Stimulated activated CD4-positive, alpha-beta T cell treated with anti-CD3 and anti-CD28 coated beads, TNF-alpha, amount 100 ng/mL, for 4 hours (primary cell): ENCODE data around the gene CEP112.

ENCODE experiments used
- DNase-seq, 3 experiments: peaks; one replicate each; pipeline ENCODE4 v3.0.0-alpha.2; 2020; ENCODE audit warnings: low read depth in 3 of 3

Gene CEP112

GRCh38 chr17:66211047-66211810 is 19.3 kb upstream of the CEP112 start:
- DNase-seq: no peak

DNA sequence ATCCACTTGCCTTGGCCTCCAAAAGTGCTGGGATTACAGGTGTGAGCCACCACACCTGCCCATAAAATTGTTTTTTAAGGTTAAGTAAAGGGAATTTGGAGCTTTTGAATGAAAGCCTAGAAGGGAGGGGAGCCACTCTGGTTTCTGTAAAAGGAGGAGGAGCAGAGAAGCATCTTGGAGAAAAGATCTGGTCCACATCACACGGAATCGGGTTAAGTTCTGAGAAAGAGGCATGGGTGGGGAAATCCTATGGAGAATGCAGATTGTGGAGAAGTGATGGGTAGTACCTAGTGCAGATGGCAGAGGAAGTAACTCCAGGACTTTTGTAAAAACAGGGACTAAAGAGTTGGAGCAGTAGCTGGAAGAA is 18.3 kb upstream of the CEP112 start:
- DNase-seq: no peak

- DNase-seq: no peak
Observed at GRCh38 chr17:66207936-66208335, 16.0 kb upstream of the CEP112 start.

GRCh38 chr17:66203274-66204015 is 11.5 kb upstream of the CEP112 start:
- DNase-seq: no peak

DNA sequence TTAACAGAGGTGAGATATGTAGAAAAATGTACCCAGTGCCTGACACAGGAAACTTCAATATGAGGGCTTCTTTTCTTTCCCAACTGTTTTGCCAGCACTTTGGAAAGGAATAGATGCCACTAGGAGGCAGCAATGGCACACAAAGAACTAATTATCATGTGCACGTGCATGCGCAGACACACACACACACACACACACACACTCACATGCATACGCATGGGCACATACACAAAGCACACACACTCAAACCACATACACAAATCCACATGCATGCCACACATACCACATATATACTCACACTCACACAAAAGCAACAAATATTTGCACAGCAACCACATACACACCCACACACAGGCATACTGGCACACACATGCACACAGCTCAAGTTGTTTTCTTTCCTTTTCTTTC is 8.8 kb upstream of the CEP112 start:
- peak in 1 of 3 experiments; percentile 29 for DNase-seq

DNA sequence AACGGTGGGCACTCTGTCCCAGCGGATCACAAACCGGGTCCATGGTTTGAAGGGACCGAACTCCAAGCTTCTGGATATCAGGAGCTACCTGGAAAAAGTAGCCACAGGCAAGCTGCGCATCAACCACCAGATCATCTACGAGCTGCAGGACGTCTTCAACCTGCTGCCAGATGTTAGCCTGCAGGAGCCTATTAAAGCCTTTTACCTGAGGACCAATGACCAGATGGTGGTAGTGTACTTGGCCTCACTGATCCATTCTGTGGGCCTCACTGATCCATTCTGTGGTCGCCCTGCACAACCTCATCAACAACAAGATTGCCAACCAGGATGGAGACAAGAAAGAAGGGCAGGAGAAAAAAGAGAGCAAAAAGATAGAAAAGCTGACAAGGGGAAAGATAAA is 6.3 kb upstream of the CEP112 start:
- DNase-seq: no peak

DNA sequence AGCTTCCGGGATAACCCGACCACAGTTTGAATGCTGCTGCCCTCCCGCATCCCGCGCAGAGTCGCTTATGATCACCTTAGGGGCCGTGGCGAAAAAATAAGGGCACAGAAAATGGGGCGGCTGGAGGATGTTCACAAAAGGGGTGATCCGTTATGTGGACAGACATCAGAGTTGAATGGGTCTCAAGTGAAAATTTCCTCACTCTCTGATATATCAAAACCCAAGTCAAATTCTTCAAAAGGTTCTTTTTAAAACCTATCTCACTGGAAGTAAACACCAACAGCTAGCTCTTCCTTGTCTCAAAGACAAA is 400 bp upstream of the CEP112 start:
- no peak for DNase-seq

DNA sequence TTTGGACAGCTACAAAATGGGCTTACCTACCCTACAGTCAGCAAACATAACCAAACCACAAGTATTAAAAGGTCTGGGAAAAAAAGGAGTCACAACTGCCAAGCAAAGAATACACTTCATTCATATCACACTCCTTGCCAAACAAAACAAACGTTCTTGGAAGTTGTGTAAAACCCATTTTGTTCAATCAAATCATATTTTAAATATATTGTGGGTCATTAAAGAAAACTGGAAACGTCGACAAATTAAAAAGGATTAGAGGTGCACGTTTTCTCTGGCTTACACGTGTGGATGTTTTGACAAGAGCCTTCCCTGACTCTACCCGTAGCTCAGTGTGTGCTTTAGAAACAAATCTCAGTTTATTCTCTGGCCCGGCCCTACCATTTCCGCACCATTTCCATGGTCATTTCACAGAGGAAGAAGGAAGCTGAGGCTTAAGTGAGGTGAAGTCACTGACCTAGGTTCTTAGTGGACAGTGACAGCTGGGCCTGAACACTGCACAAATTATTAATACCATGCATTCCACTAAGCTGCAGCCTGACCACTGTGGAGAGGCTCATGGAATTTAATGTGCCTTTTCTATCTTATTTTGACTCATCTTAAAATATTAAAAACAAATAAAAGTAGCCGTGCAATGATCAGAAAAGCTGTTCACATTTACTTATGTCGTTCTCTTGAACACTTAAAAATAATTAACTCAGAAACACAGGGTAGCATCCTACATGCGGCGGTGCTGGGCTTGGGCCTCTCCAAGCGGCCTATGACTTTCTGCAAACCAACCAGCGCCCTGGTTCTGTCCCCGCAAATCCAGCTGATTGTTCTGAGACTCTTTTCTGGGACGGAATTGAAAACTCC is 968 bp downstream of the CEP112 start:
- no peak for DNase-seq

DNA sequence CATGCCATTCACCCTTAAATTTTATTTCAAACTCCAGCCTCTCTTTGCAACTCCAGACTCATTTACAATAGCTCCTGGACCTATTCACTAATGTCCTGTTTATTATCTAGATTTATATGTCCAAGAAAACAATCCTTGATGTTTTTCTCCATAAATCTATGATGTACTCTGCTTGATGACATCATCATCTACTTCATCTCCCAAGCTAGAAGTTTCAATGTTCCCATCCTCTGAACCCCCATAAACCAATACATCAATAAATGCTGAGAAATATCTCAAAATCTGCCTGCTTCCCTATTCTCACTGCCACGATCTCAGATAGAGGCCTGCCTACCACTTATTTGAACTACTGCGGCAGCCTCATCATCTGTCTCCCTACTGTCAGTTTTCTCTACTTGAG is 4.2 kb downstream of the CEP112 start:
- no peak for DNase-seq

DNA sequence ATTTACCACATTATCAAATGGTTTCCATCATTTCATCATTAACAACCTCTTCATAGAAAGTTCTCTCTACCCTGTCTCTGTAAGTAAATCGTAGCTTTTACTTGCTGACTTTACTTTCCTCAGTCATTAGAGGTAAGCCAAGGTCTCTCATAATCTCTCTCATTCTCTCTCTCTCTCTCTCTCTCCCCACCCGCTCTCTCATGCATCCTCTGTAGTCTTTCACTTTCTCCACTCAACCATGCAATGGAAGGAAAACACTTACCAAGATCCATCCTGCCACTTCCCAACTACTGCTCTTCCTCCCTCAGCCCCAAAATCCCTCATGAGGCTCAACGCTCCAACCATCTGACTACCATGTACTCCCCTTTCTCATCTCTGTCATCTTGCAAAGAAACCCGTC is 6.1 kb downstream of the CEP112 start:
- DNase-seq: no peak

- no peak for DNase-seq
Observed at GRCh38 chr17:66184392-66184791, 7.5 kb downstream of the CEP112 start.

DNA sequence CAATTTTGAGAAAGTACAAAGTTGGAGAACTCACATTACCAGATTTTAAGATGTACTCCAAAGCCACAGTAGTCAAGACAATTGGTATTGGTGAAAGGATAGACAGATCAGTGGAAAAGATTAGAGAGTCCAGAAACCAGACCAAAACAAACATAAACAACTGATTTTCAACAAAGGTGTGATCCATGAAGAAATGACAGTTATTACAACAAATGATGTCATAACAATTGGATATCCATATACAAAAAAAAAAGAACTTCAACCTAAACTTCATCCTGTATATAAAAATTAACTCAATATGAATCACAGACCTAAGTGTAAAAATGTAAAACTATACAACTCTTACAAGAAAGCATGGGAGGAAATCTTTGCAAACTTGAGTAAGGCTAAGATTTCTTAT is 8.4 kb downstream of the CEP112 start:
- DNase-seq: no peak

- no peak for DNase-seq
Observed at GRCh38 chr17:66178642-66179041, 13.3 kb downstream of the CEP112 start.

GRCh38 chr17:66177048-66177447 is 14.9 kb downstream of the CEP112 start:
- DNase-seq: no peak

GRCh38 chr17:66175892-66176291 is 16.0 kb downstream of the CEP112 start:
- DNase-seq: no peak

DNA sequence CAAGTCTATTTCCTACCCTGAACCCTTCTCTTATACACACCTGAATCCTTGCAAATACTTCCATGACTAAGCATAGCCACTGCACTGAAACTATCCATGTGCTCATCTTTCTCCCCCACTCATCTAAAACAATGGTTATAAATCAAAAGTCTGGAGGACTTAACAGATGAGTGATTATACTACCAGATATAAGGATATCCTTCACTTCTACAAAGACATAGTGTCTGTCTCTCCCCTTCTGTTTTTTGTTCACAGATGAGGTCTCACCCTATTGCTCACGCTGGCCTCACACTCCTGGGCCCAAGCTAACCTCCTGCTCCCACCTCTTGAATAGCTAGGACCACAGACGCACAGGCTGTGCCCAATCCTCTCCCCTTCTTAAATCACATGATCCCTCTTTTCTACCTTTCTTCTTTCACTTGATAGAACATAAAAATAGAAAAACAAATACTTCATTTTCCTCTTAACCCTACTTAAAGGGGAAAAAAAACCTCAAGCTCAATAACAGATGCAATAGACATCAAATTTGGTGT is 19.2 kb downstream of the CEP112 start:
- DNase-seq: no peak

DNA sequence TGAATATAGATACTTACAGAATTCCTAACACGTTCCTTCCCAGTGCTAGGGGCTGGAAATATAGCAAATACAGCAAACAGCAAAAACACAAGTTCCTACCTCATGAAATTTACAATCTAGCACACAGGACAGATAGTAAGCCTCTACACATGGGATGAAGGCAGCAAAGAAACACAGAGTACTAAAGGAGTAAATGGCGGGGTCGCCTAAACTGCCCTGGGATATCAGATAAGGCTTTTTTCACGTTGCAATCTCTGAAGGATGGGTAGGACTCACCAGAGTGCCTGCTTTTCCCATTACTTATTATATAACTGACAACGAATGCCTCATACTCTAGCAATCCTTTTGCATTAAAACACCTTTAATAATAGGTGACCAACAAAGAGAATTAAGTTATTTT is 19.8 kb downstream of the CEP112 start:
- DNase-seq: no peak

GRCh38 chr17:66171692-66172091 is 20.2 kb downstream of the CEP112 start:
- DNase-seq: no peak

DNA sequence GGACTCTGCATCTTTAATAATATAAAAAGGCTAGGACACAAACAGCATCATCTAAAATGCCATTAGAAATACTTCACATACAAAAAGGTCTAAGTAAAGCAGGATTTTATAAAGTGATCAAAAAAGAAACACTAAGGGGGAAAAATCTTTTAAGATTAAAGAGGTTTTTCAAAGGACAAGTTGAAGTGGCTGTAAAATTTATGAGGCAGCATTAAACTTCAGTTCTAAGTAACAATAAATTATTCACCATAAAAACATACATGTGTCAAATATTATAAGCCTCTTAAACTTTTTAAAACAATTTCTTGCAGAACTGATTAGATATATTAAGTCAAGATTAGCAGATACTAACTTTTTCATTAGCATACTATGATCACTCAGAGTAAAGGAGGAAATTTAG is 20.8 kb downstream of the CEP112 start:
- DNase-seq: no peak

GRCh38 chr17:66169839-66170238 is 22.1 kb downstream of the CEP112 start:
- DNase-seq: no peak

DNA sequence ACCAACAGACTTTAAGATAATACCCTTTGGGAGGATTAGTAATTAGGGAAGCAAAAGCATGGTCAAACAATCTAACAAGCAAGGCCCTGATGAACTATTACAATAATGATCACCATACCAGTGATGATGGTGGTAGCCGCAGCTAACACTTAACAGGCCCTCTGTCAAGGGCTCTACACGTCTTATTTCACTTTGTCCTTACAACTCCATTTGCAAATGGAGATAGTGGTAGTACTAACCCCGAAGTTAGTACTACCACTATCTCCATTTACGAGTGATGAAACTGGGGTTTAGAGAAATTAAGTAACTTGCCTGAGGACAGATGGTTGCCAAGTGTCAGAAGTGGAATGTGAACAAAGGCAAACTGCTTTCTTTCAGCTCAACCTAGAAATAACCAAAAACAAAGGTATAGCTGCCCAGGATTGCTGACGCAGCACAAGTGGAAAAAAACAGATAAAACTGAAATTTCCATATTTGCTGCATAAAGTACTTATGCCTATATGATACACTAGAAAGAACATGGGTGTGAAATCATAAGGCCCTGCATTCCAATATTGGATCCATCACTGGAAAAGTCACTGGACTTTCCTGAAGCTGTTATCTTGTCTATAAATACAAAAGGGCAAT is 24.6 kb downstream of the CEP112 start:
- DNase-seq: no peak

DNA sequence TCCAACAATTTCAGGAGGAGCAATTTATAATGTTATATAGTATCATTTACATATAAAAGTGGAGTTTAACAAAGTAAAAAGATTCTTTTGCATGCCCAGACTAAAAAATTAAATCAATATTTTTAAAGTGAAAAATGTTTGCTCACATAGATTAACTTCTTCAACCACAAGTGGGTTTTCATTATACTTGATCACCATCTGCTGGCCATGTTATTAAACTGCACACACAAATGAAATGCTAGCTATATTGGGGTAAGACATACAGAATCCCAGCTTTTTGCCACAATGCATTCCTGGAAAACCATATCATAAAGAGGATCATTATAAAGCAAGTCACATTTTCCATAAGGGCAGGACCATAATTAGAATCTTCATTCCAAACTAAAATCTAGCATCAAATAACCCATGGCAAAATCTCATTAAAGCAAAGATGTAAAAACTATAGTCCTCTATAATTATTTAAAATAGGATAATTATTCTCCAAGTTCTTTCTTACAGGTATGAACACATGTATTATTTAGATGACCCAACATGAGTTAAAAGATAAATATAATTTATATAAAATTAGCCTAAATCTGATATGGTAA is 26.3 kb downstream of the CEP112 start:
- no peak for DNase-seq
